NCI-H2029 treated with DMSO at 0.1 percent for 48 hours (cell line): ENCODE data around the gene ATF6.
"Not testable (repeated sequence)": the region's sequence is repeated elsewhere in the genome, so short reads cannot be mapped to it uniquely, and the experiment has no call there.

Experiments
- DNase-seq: peaks from one replicate; lab custom pipeline; 2025; lab: John Stamatoyannopoulos, UW

ATF6 gene

GRCh38 chr1:161766102-161766981 is at the start of gene ATF6:
TSS of gene ATF6 (plus strand) at chr1:161766320. CDS start at chr1:161766361, 41 bp downstream.
- peak; percentile 51 for DNase-seq

- no peak for DNase-seq
Observed at GRCh38 chr1:161718559-161719324, 47.4 kb upstream of the ATF6 start.

GRCh38 chr1:161719325-161719611 is 46.9 kb upstream of the ATF6 start:
- DNase-seq: no peak

GRCh38 chr1:161720422-161720821 is 45.7 kb upstream of the ATF6 start:
- DNase-seq: no peak

GRCh38 chr1:161720956-161721737 is 45.0 kb upstream of the ATF6 start, which contains the start of gene FCRLB:
TSS of gene FCRLB (plus strand) at chr1:161721544. CDS start at chr1:161722673, 1,129 bp downstream.
- DNase-seq: no peak

DNA sequence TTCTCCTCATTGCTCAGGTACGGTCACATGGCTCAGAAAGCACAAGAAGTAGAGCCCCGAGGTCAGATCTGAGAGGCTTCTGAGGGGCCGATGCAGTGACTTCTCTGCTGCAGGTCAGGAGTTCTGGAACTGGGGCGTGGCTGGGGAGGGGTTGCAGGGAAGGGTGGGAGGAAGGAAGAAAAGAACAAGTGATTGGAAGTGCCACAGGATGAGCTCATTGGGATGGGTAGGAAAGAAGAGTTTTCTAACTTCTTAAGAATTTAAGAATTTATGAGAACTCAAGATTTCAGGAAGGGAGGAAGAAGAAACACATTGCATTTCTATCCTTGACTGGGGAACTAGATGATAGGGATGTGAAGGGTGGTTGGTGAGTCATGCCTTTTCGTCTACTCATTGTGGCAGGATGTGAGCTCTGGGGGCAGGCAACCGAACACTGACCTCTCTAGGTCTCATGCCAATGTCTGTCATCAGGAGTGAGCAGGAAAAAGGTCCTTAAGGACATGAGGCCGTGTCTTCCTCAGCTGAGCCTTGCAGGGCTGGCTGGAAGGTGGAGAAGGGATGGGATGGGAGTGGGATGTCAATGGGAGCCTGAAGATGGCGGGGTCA is 44.3 kb upstream of the ATF6 start:
- no peak for DNase-seq

- DNase-seq: no peak
Observed at GRCh38 chr1:161722406-161722805, 43.7 kb upstream of the ATF6 start.

- DNase-seq: no peak
Observed at GRCh38 chr1:161723459-161724141, 42.5 kb upstream of the ATF6 start.

GRCh38 chr1:161725258-161725907 is 40.7 kb upstream of the ATF6 start:
- DNase-seq: not testable (repeated sequence)

GRCh38 chr1:161725908-161726472 is 40.1 kb upstream of the ATF6 start:
- DNase-seq: no peak

- DNase-seq: no peak
Observed at GRCh38 chr1:161726473-161727255, 39.5 kb upstream of the ATF6 start.

- no peak for DNase-seq
Observed at GRCh38 chr1:161727256-161727924, 38.7 kb upstream of the ATF6 start.

- no peak for DNase-seq
Observed at GRCh38 chr1:161728376-161729226, 37.5 kb upstream of the ATF6 start.

- no peak for DNase-seq
Observed at GRCh38 chr1:161730050-161730564, 36.0 kb upstream of the ATF6 start.

DNA sequence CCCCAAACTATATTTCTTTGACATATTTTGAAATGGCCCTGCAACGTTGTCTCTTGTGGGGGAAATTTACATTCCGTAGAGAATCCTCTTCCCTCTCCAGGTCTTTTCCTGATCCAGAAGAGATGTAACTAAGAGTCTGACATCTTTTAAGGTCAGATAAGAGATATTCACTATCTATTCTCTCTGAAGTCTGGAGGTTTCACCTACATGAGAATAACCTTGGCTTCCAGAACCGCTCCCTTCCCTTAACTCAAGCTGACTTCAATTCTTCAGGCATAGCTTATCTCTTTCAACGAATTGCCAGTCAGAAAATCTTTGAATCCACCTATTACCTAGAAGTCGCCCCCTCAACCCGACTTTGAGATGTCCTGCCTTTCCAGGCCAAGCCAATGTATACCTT is 34.9 kb upstream of the ATF6 start:
- no peak for DNase-seq

- no peak for DNase-seq
Observed at GRCh38 chr1:161731981-161732718, 34.0 kb upstream of the ATF6 start.

DNA sequence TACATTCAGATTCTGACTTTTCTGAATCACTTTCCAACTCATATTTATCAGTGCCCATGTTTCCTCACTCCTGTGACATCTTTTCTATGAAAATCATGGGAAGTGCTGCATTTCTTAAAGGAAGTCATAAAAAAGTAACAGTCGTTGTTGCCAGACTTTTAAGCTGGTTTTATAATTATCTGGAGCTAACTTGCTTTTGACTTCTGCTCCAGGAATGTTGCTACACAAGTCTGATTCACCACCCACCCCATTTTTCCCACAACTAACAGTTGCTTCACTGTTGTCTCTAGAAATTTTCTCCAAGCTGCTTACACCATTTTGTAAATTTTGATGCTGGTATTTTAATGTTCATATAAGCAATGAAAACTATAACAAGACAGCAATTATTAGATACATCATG is 32.6 kb upstream of the ATF6 start:
- no peak for DNase-seq
